GM18508 (cell line): ENCODE measurements around the gene IKBKG.
"Not testable (repeated sequence)": the region's sequence is repeated elsewhere in the genome, so short reads cannot be mapped to it uniquely, and the experiment has no call there.

Source experiments
- ATAC-seq: cut with Tn5 transposase; IDR thresholded peaks from one replicate; pipeline ENCODE4 v1.9.1; 2021; ENCODE audit warnings: moderate number of reproducible peaks; ENCODE audit not compliant: insufficient read depth, unreplicated experiment

The IKBKG gene, protein sequence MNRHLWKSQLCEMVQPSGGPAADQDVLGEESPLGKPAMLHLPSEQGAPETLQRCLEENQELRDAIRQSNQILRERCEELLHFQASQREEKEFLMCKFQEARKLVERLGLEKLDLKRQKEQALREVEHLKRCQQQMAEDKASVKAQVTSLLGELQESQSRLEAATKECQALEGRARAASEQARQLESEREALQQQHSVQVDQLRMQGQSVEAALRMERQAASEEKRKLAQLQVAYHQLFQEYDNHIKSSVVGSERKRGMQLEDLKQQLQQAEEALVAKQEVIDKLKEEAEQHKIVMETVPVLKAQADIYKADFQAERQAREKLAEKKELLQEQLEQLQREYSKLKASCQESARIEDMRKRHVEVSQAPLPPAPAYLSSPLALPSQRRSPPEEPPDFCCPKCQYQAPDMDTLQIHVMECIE

DNA sequence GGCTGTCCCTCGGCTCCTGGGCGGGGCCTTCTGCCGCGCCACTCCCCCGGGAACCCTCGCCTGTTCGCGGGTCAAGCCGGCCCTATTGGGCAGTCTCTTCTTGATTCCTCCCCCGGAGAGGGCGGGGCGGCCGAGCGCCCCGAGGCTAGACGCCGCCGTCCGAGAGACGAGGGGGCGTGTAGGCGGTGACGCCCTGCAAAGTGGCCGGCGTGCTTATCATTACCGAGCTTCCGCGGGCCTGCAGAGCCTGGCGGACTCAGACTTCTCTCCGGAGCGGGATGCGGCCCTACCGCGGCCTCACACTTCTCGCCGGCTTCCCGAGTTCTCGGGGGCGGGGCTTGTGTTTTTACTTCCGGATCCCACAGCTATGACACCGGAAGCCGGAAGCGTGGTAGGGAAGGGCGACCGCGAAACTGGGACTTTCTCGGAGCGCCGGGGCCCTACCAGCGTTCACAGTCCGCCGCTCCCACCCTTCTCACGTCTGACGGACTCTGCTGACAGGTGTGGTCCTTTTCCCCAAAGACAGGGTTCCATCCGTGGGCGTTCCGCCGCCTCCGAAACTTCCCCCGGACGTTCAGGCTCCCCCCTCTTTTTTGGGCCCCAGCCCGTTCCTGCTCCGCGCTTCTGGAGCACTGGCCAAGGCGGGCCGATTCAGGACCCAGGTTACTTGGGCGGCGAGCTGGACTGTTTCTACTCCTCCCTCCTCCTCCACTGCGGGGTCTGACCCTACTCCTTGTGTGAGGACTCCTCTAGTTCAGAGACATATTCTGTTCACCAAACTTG lies at the start of gene IKBKG:
Gene IKBKG, plus strand, starts transcription at position 376 of the 783 bp plus-strand sequence. CDS start 4,383 bp downstream, outside the sequence.
- ATAC-seq = peak; percentile 57

DNA sequence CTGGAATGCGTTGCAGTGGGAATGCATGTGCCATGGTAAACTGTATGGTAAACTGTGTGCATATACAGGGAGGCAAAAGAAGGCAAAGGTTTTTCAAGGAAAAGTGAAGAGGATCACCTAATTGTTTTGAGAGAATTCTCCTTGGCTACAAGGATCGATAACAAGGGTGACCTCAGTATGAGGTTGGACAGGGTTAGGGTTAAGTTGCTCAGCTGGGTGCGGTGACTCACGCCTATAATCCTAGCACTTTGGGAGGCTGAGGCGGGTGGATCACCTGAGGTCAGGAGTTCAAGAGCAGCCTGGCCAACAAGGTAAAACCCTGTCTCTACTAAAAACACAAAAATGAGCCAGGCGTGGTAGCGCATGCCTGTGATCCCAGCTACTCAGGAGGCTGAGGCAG lies 46.0 kb upstream of the IKBKG start:
- ATAC-seq = not testable (repeated sequence)

DNA sequence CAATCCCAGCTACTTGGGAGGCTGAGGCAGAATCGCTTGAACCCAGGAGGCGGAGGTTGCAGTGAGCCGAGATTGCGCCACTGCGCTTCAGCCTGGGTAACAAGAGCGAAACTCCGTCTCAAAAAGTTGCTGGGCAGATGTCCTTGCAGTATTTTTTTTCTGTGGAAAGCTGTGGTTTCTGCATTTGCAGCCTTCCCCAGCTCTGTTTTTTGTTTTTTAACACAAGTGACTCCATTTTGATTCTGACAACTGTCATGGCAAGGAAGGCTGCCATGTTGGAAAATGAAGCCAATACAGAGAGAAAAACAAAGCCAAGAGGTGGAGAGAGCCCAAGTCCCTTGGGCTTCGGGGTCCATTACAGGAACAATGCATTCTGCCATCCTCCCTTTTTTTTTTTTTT lies 45.3 kb upstream of the IKBKG start:
- no peak for ATAC-seq

DNA sequence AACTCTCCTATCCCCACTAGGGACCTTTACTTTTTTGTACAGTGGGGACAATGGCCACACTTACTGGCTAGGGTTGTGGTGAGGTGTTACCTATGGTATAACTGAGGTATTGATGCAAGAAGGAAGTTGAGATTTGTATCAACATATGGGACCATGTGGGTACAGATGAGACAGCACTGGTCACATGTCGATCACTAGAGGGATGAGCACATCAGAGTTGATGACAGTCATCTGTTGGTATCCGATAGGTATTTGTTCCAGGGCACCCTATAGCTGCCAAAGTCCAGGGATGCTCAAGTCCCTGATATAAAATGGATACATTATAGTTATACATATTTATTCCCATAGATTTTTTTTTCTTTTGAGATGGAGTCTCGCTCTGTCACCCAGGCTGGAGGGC lies 44.4 kb upstream of the IKBKG start:
- ATAC-seq = no peak

DNA sequence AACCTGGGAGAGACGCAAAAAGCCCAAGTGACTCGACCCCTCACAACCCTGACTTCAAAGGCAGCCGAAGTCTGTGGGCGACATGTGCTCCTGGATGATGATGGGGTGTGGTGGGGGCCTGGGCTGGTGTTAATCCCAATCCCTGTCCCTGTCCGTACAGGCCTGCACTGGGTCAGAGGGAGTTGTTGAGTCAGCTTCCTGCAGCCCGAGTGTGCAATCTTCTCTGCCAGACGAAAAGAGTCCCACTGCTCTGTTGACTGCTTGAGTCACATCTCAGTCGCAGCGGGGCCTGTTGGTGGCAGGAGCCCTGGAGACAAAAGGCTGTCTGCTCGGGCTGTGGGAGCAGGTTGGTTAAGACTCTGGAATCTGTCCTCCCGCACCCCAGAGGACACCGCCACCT lies 41.7 kb upstream of the IKBKG start:
- no peak for ATAC-seq

DNA sequence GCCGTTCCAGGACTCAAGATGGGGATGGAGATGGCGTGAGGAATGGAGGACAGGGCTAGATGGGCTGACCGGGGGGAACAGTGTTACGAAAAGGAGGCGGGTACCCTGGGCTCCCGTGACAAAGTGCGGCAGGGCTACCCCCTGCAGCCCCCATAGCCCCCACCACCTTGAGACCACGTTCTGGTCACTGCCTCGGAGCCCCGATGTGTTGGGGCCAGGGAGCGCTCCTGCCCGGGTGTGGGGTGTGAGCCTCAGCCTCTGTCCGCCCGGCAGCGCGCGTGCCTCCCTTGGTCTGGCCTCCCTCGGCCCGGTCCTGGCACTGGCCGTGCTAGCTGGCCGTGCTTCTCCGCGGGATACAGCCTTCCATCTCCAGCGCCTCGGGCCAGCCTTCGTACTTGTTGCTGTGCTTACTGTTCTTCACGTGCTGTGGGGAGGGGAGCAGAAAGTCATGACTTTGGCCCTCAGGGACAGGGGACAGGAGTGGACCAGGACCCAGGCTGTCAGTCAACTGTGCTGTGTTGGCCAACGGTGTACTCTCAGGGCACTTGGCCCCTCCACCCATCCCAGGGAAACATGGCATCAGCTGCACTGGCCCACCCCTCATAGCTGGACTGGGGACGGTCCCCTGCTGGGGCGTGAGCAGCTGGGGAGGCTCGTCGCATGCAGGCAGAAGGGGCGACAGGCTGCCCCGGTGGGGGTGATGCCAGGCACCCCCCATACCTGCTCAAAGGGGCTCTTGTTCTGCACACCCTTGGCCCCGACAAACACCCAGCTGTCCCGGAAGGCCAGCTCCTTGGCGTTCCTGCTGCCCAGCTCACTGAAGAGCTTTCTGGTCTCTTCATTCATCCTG lies 40.7 kb upstream of the IKBKG start:
- ATAC-seq = no peak

DNA sequence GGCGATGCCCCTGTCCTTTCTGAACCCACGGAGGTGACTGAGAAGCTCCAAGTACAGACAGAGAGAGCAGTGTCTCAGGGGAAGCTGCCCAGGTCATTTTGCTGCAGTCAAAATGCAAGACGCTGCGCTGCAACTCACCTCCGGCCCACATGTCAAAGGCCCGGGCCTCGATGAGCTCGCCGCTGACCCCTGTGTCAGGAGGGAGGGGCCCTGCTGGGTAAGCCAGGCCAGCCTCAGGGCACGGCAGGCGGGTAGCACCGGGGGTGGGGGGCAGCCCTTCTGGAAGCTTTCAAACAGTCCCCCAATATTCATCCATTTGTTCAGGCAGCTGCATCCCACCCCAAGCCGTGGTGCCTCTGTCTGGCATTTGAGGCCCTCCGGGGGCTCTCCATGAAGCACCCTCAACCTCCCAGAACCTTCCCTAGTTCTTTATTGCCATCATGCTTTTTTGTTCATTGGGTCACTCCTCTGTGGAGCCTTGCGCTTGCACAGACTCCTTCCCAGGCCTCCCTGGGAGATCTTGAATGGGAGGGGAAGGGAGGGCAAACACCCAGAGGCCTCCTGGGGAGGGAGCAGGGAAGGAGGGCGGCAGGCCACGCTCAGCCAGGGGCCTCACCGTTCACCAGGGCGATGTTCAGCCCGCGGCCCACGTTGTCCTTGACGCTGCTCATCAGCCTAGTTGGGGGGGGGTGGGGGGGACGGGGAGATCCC lies 39.6 kb upstream of the IKBKG start:
- no peak for ATAC-seq

DNA sequence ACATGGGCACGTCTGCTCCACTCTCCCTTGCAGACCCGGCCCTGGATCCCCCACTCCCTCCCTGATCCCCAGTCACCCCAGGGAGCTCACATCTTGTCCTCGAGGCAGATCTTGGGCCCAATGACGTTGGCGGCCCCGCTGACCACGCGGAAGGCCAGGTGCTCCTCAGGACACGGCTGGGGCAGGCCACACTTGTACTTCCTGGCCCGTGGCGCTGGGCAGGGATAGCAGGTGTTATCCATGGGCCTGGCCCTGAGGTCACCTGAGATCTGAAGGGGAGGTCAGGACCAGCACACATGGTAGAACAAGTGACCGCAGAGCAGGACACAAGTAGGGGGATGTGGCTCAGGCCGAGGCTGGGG lies 39.1 kb upstream of the IKBKG start:
- ATAC-seq = no peak

DNA sequence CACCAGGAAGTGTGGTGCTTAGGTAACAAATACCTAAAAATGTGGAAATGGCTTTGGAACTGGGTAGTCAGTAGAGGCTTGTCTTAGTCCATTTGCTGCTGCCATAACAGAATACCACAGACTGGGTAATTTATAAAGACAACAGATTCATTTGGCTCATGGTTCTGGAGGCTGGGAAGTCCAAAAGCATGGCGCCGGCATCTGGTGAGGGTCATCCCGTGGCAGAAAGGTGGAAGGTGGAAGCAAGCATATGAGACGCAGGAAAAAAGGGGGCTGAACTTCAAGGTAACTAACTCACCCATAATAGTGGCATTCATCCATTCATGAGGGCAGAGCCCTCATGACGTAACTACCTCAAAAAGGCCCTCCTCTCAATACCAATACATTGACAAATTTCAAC lies 38.0 kb upstream of the IKBKG start:
- ATAC-seq = no peak

DNA sequence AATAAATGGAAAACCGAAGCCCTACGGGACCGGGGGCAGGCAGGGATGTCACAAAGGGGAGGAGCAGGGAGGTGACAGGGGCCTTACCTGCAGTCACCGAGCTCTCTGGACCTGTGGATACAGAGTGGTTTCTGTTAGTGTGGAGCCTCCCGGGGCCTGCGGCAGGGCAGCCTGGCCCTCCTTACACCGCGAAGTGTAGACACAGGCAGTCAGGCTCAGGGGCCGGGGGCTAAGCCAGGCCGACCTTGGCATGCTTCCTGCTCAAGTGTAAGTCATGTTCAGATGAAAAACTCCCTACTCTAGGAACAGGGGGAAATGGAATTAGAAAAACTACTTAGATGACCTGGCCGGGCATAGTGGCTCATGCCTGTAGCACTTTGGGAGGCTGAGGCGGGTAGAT lies 35.7 kb upstream of the IKBKG start:
- no peak for ATAC-seq

DNA sequence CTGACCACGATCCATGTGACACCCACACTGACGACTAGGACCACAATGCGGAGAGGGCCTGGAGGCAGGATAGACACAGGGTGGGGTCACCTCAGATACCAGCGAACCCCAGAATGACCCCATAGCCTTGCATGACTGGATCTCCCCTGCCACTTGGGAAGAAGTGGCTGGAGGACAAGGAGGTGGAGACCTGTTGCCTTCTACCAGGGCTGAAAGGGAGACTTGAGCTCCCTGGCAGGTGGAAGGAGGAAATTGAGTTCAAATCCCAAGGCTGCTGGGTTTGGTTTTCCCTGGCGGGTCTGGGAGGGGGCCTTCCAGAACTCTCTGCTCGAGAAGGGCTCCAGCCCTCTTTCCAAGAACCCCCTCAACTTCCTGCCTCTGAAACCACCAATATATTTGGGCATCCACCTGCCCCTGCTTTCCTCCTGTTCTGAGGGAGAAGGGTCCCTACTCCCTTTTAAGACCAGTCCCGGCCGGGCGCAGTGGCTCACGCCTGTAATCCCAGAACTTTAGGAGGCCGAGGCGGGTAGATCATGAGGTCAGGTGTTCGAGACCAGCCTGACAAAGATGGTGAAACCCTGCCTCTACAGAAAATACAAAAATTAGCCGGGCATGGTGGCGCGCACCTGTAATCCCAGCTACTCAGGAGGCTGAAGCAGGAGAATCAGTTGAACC lies 34.4 kb upstream of the IKBKG start:
- ATAC-seq = no peak

DNA sequence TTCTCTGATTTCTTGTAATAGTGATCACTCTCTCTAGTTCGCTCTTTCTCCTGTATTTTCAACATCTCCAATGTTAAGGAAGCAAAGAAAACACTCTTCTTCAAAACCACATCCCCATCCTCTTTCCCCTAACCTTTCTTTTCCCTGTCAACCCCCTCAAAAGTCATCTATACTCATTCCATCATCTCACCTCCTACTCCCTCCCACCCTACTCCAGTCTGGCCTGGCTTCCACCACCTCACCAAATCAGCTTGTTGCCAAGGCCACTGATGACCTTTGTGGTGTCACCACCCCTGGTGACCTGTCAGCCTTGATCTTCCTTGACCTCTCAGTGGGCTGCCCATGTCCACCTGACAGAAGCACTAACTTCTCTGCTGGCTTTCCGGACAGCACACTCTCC lies 33.7 kb upstream of the IKBKG start:
- no peak for ATAC-seq

DNA sequence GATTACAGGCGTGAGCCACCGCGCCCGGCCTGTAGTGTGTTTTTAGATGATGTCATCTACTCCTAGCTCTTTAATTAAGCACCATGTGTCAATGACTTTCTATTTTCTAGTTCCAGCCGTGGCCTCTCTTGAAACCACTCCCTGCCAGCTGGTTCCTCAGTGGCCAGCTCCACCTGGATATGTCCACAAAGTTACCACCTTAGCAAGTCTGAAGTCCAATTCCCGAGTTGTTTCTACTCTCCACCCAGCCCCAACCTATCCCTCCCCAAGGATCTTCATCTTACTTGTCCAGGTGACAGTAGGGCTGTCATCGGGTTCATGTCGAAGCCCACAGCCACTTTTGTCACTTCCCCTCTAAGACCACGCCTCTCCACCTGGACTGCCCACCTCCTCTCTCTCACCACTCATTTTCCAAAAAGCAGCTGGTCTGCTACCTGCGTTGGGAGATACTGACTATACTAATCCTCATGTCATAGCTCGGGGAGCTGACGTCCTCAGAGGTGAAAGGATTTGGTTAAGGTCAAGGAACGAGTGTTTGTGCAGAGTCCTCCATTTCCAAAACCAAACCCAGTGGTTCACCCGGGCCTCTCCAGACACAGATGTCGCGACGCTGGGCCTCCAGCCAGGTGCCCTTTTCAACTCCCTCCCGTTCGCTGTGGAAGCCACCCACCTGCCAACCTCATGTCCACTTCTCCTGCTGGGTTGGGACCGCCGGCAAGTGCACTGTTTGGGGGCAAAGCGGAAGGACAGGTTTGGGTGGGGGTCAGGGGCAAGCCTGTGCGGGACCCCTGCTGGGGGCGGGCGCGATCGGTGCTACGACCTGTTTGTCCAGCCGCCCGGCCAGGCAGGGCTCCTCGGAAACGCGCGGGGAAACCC lies 32.1 kb upstream of the IKBKG start:
- ATAC-seq = no peak

DNA sequence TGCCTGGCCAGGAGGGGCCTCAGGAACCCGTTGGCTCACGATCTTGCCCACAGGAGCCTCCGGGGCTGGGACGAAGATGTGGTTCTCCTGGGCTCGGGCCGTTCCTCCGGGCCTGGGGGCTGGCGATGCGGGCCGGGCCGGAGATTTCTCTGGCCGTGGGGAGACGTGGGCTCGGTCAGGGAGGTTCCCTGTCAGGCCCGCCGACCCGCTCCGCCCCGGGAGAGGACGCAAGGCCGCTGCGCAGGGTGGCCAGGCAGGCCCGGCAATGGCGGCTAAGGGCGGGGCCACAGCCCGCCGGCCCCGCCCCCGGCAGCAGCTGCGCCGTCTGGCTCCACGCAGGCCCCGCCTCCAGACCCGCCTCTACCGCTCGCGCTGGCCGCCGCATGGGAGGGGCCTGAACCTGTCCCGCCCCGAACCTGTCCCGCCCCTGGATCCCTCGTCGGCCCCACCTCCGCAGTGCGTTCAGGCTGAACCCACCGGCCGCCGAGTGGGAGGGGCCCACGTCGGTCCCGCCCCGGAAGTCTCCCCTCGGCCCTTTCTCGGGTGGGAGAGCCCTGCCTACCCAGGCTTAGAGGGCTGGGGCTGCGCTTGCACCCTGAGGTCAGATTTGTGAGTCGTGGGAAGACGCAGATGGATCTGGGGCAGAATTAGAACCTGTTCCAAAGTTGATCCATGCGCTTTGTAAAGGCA lies 31.3 kb upstream of the IKBKG start, which contains the start of gene FAM3A:
Gene FAM3A, minus strand, starts transcription at position 267 of the 690 bp plus-strand sequence. CDS start 460 bp downstream, outside the sequence.
- ATAC-seq = peak; percentile 51

DNA sequence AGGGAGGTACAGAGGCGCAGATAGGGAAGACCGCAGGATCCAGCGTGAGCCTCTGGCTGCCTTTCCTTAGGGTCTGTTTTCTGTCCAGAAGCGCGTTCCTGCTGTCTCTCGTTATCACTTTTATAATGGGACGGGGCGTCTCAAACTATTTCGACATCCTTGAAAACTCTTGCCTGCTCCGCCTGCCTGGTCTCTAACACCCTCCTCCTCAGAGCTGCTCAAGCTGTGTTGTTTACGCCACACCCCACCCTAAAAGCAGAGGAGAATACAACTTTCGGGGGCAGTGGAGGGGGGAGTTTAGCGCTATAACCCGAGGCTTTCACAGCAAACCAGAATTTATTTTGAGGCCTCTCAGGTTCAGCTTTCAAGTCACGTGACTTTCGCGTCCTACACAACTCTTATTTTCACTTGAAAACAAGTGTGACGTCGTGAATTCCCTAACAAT lies 30.7 kb upstream of the IKBKG start:
- ATAC-seq = no peak

DNA sequence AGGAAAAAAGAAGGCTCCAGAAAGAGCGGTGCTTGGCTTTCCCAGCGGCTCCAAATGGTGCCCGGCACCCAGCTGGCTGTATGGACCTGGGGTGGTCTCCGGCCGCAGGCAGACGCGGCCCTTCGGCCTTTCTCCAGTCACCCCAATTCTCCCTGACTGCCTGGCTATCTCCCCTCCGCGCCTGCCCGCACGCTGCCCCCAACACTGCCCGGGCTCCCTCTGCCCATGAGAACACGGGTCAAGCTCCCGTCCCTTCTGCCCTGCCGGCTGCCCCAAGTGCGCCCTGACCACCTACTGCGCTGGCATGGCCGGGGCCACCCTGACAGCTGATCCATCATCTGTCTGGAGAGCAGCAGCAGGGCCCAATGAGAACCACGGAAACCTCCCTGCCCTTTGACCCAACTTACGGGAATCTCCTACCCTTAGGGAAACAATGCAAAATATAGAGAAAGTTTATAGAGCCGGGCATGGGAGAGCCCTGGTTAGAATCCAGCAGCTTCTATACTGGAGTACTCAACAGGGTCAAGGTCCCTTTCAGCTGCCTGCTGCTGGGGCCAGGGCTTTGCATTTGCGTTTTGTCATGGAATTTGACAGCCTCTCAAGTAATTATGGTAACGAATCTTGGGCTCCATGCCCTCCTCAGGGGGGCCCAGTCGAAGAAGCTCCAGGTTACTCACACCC lies 30.2 kb upstream of the IKBKG start:
- no peak for ATAC-seq

DNA sequence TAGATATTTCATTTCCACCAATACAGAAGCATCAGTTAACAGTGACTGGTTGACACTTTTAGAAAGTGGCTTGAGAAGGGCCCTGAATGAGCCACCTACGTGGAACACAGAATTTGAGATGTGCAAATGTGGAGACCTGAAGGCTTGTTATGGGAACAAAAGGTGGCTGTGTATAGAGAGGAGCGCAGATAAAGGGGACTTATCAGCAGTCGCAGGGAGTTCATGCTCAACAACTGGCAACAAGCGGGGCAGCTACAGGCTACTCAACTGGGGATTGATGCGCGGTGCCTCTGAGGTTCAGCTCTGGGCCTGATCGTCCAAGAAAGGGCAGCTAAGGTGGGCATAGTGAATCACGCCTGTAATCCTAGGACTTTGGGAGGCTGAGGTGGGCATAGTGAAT lies 28.0 kb upstream of the IKBKG start:
- no peak for ATAC-seq
